B cell (primary cell): ENCODE data around the gene FARP2. TPM values are rescaled to one million over a fixed set of nuclear protein-coding genes. Genes with fewer than 3 reads are reported as not detected.

Experiments
- ATAC-seq: fragments of 200-7000 bp; cut with Tn5 transposase; one replicate; pipeline ENCODE4 v1.10.0; 2021; ENCODE audit warnings: low read depth, mild to moderate bottlenecking, moderate number of reproducible peaks, moderate library complexity
- CTCF ChIA-PET: fragments of 350-600 bp; sonication (Branson Sonifier 250); formaldehyde crosslinking; loops from one replicate; lab custom pipeline; 2021; ENCODE audit warnings: antibody characterized with exemption, inconsistent platforms; lab: Charles Lee
- POLR2A ChIA-PET: fragments of 350-600 bp; sonication (Branson Sonifier 250); formaldehyde crosslinking; loops from one replicate; lab custom pipeline; 2021; ENCODE audit warnings: antibody characterized with exemption; lab: Charles Lee
- DNase-seq: peaks from one replicate; pipeline ENCODE4 v3.0.0; 2013
- H2AFZ ChIP-seq: 2 replicates; pipeline ENCODE4 v1.6.1; 2012; ENCODE audit warnings: mild to moderate bottlenecking, low read depth, low read length; ENCODE audit not compliant: insufficient read depth, poor library complexity, severe bottlenecking
- H3K27ac ChIP-seq, 2 donors: 1 replicate in 1 of 2; 2 replicates in 1 of 2; pipeline ENCODE4 v1.5.1; 2012 to 2013; ENCODE audit warnings: low read length in 2 of 2, mild to moderate bottlenecking in 2 of 2, moderate library complexity in 1 of 2
- H3K27me3 ChIP-seq, 4 experiments: fragments of 200-600 bp in 1 of 4; sonication (generic) in 1 of 4; replicated peaks in 1 of 4; 1 replicate in 2 of 4; 2 replicates in 2 of 4; pipeline versions ENCODE4 v1.6.1 to v1.7.0; 2013 to 2016; ENCODE audit warnings: low read length in 3 of 4, mild to moderate bottlenecking in 2 of 4, mixed read lengths in 1 of 4, moderate library complexity in 1 of 4; ENCODE audit not compliant: insufficient read depth in 4 of 4, control insufficient read depth in 3 of 4; ENCODE audit errors: control extremely low read depth in 1 of 4
- H3K36me3 ChIP-seq, 2 experiments: replicated peaks in 1 of 2; 1 replicate in 1 of 2; 2 replicates in 1 of 2; pipeline versions ENCODE4 v1.6.1 to v1.7.1; 2013; ENCODE audit warnings: low read length in 1 of 2; ENCODE audit not compliant: insufficient read depth in 2 of 2, control insufficient read depth in 1 of 2; ENCODE audit errors: control extremely low read depth in 1 of 2, extremely low read depth in 1 of 2
- H3K4me1 ChIP-seq, 2 donors: fragments of 200-600 bp in 1 of 2; sonication (generic) in 1 of 2; 1 replicate in 1 of 2; 2 replicates in 1 of 2; pipeline versions ENCODE4 v1.5.1 to v1.6.1; 2013 to 2017; ENCODE audit warnings: low read length in 2 of 2; ENCODE audit not compliant: control insufficient read depth in 2 of 2, insufficient read depth in 2 of 2
- H3K4me2 ChIP-seq: replicated peaks from 2 replicates; pipeline ENCODE3; 2012; ENCODE audit warnings: mild to moderate bottlenecking, low read depth, low read length; ENCODE audit not compliant: poor library complexity, severe bottlenecking
- H3K4me3 ChIP-seq, 5 experiments: fragments of 200-600 bp in 1 of 5; sonication (generic) in 1 of 5; 1 replicate in 3 of 5; 2 replicates in 2 of 5; pipeline versions ENCODE4 v1.5.1 to v1.7.0; 2011 to 2016; ENCODE audit warnings: low read length in 4 of 5, mild to moderate bottlenecking in 4 of 5, low read depth in 2 of 5, control low read depth in 1 of 5, moderate library complexity in 1 of 5; ENCODE audit not compliant: insufficient read depth in 1 of 5; ENCODE audit errors: control extremely low read depth in 1 of 5, extremely low read depth in 1 of 5
- H3K79me2 ChIP-seq: fragments of 200-600 bp; sonication (generic); one replicate; pipeline ENCODE4 v1.6.0; 2016; ENCODE audit warnings: low read length; ENCODE audit not compliant: control insufficient read depth, insufficient read depth
- H3K9ac ChIP-seq: fragments of 200-600 bp; sonication (generic); 2 replicates; pipeline ENCODE4 v1.6.1; 2017; ENCODE audit warnings: mild to moderate bottlenecking, low read length, moderate library complexity
- H3K9me3 ChIP-seq, 3 donors: one replicate each; pipeline versions ENCODE4 v1.6.1 to v1.7.1; 2013; ENCODE audit warnings: low read length in 2 of 3; ENCODE audit not compliant: control insufficient read depth in 2 of 3, insufficient read depth in 1 of 3; ENCODE audit errors: control extremely low read depth in 1 of 3
- H4K20me1 ChIP-seq: 2 replicates; pipeline ENCODE4 v1.6.0; 2012; ENCODE audit warnings: mild to moderate bottlenecking, low read length; ENCODE audit not compliant: insufficient read depth, control insufficient read depth, poor library complexity, severe bottlenecking
- H3K27ac Mint-ChIP-seq: one replicate; pipeline ENCODE4 v1.8.0; 2021; ENCODE audit warnings: mixed read lengths
- H3K27me3 Mint-ChIP-seq: one replicate; pipeline ENCODE4 v1.8.0; 2021; ENCODE audit warnings: mixed read lengths
- H3K4me1 Mint-ChIP-seq: one replicate; pipeline ENCODE4 v1.8.0; 2021; ENCODE audit warnings: mixed read lengths
- H3K4me3 Mint-ChIP-seq: one replicate; pipeline ENCODE4 v1.8.0; 2021; ENCODE audit warnings: mixed read lengths
- H3K9me3 Mint-ChIP-seq: one replicate; pipeline ENCODE4 v1.8.0; 2022; ENCODE audit warnings: mixed read lengths; ENCODE audit not compliant: insufficient read depth
- CTCF ChIP-seq: fragments of 200-600 bp; IDR thresholded peaks from one replicate; pipeline ENCODE4 v1.8.0; 2022; ENCODE audit warnings: antibody characterized with exemption, mild to moderate bottlenecking
- EZH2 ChIP-seq: IDR thresholded peaks from 2 replicates; pipeline ENCODE4 v1.6.1; 2012; ENCODE audit warnings: borderline replicate concordance, low read depth, mild to moderate bottlenecking, moderate library complexity, low read length; ENCODE audit not compliant: insufficient read depth, poor library complexity, severe bottlenecking
- WGBS: methylation state at CpG from one replicate; pipeline ENCODE4 v1.1.5; 2013; ENCODE audit warnings: missing lambda C conversion rate; ENCODE audit not compliant: insufficient coverage; 5-methylcytosine and 5-hydroxymethylcytosine counted together
- intact Hi-C: fragments of 100-400 bp; cut with micrococcal nuclease; formaldehyde crosslinking; loops from one replicate; pipeline ENCODE4 v1.10.0; 2022
- polyA plus RNA-seq: library from polyadenylated mRNA; depleted of rRNA; stranded (reverse); fragments of >200 nt; gene quantifications from 2 replicates; pipeline ENCODE4 v1.2.3, GENCODE V29; 2012
- total RNA-seq, 2 donors: library from RNA; stranded (reverse); fragments of 120-200 nt in 1 of 2; gene quantifications; 1 replicate in 1 of 2; 2 replicates in 1 of 2; pipeline versions ENCODE4 v1.2.3 to v1.2.4, GENCODE V29; 2013 to 2022

FARP2 gene
- total and polyA plus RNA-seq, 2 donors (not counting 1 experiment from before 2014, with no cell fraction given), result 37.1 to 114 TPM

DNA sequence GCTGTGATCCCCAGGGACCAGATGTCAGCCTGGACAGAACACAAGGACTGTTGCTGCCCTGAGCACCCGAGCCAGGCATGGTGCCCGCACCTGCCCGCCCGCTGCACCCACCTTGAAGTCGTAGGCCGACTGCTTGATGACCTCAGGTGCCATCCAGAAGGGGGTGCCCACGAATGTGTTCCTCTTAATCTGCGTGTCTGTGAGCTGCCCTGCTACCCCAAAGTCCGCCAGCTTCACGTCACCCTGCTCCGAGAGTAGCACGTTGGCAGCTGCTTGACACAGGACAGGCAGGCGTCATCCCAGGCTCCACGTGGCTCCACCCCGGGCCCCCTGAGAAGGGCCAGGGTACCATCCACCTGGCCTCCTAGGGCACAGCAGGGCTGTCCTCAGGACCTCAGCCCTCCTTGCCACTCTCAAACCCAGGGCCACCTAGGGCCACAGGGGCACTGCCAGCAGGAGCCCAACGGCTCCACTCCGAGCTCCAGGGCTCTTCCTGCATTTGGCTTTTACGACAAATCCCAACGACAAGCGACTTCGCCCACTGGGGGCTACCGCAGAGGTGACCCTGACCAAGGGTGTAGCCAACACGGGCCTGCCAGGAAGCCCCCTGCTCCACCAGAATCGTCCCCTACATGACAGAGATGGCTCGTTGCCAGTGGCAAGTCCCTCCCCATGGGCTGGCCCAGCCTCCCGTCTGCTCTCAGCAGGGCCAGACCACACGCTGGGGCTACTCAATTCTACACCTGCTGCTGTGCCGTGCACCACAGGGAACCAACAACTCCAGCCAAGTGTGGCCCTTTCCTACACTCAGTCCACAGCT, 143.3 kb downstream of the FARP2 start:
- intact Hi-C loops, result no loop called here
- ATAC-seq (no peak), DNase-seq (no peak)
- H3K27ac ChIP-seq, result no peak overlapping the region
- Mint-ChIP-seq H3K4me3 (no peak overlapping the region), H3K4me1 (no peaks in the 10 kb centered on the region), H3K27ac (no peak overlapping the region), H3K27me3 (no peaks in the 10 kb centered on the region), H3K9me3 (no peaks in the 10 kb centered on the region)
- no peaks in the 10 kb centered on the region for H3K27me3 ChIP-seq
- no peak overlapping the region for H2AFZ ChIP-seq
- peaks cover 45% of the 10 kb centered on the region for H4K20me1 ChIP-seq
- ChIA-PET CTCF (no interaction called here), POLR2A (no interaction called here)
- no peak overlapping the region for H3K4me3 ChIP-seq
- no peaks in the 10 kb centered on the region for H3K4me1 ChIP-seq
- WGBS, result 96% methylated on average over 28 of the region's 28 CpGs
- no peaks in the 10 kb centered on the region for H3K9me3 ChIP-seq
- peaks cover 32% of the 10 kb centered on the region for H3K79me2 ChIP-seq
- H3K4me2 ChIP-seq, result no peak overlapping the region
- TF ChIP-seq CTCF (no peak), EZH2 (no peak)
- H3K9ac ChIP-seq, result no peak overlapping the region
- H3K36me3 ChIP-seq, result peaks cover 0 to 35% of the 10 kb centered on the region in 2 experiments

GRCh38 chr2:241500016-241500415, 143.9 kb downstream of the FARP2 start:
- DNase-seq, result no peak
- Histone ChIP-seq H3K4me2 (no peak overlapping the region), H3K9ac (no peak overlapping the region), H3K4me3 (no peak overlapping the region), H2AFZ (no peak overlapping the region), H3K36me3 (peaks cover 0 to 29% of the 10 kb centered on the region in 2 experiments), H3K9me3 (no peaks in the 10 kb centered on the region), H3K27me3 (no peaks in the 10 kb centered on the region), H3K4me1 (no peaks in the 10 kb centered on the region), H3K27ac (no peak overlapping the region), H4K20me1 (peaks cover 51% of the 10 kb centered on the region), H3K79me2 (peaks cover 38% of the 10 kb centered on the region)
- CTCF ChIA-PET, result no interaction called here
- ATAC-seq, result no peak
- peaks cover under 1% of the 10 kb centered on the region for H3K4me1 Mint-ChIP-seq
- H3K9me3 Mint-ChIP-seq, result no peaks in the 10 kb centered on the region
- TF ChIP-seq CTCF, result no peak
- no peak for TF ChIP-seq EZH2
- no peak overlapping the region for H3K4me3 Mint-ChIP-seq
- WGBS, result 97% methylated on average over 7 of the region's 10 CpGs
- no peak overlapping the region for H3K27ac Mint-ChIP-seq
- H3K27me3 Mint-ChIP-seq, result no peaks in the 10 kb centered on the region
- POLR2A ChIA-PET, result no interaction called here
- intact Hi-C loops, result no loop called here
